Tibial nerve (tissue), 4 donors: ENCODE results near the gene PHACTR1. TPM values are rescaled to one million over a fixed set of nuclear protein-coding genes. Genes with fewer than 3 reads are reported as not detected.

Experiments
- DNase-seq, 2 donors: peaks; one replicate each; pipeline ENCODE4 v3.0.0-alpha.2; 2019; ENCODE audit warnings: low spot score in 2 of 2
- H3K27ac ChIP-seq, 4 donors: fragments of 200-600 bp; sonication (generic) in 3 of 4; one replicate each; pipeline ENCODE4 v1.5.1; 2017 to 2019; ENCODE audit warnings: mild to moderate bottlenecking in 1 of 4
- H3K27me3 ChIP-seq, 2 donors: fragments of 200-600 bp; sonication (generic) in 1 of 2; one replicate each; pipeline versions ENCODE4 v1.5.1 to v1.6.0; 2017 to 2019
- H3K36me3 ChIP-seq, 3 donors: fragments of 200-600 bp; sonication (generic); one replicate each; pipeline ENCODE4 v1.5.1; 2018 to 2019
- H3K4me1 ChIP-seq, 4 donors: fragments of 200-600 bp; sonication (generic) in 3 of 4; one replicate each; pipeline ENCODE4 v1.5.1; 2017 to 2019
- H3K4me3 ChIP-seq, 4 donors: fragments of 200-600 bp; sonication (generic) in 3 of 4; one replicate each; pipeline ENCODE4 v1.5.1; 2017 to 2019; ENCODE audit warnings: mild to moderate bottlenecking in 1 of 4, moderate library complexity in 1 of 4
- H3K9me3 ChIP-seq, 4 donors: fragments of 200-600 bp; sonication (generic) in 3 of 4; one replicate each; pipeline ENCODE4 v1.5.1; 2017 to 2019
- EP300 ChIP-seq, 2 donors: sonication (generic); formaldehyde crosslinking; IDR thresholded peaks; one replicate each; pipeline ENCODE4 v1.6.1; 2017; ENCODE audit warnings: antibody characterized with exemption in 2 of 2, mild to moderate bottlenecking in 1 of 2
- POLR2A ChIP-seq, 2 donors: fragments of 450-650 bp; IDR thresholded peaks; one replicate each; pipeline ENCODE4 v1.6.1; 2017; ENCODE audit warnings: antibody characterized with exemption in 2 of 2, mild to moderate bottlenecking in 2 of 2, moderate library complexity in 2 of 2
- WGBS, 2 donors: methylation state at CpG; one replicate each; pipeline ENCODE4 v1.1.5; 2018; 5-methylcytosine and 5-hydroxymethylcytosine counted together
- total RNA-seq, 4 donors: library from RNA; depleted of rRNA; stranded (reverse); fragments of >200 nt; gene quantifications; one replicate each; pipeline ENCODE4 v1.1.0, GENCODE V29; 2016
- TF ChIP-seq, protein P1 (sequence below), 5 experiments: fragments of 200-600 bp in 3 of 5; fragments of 450-650 bp in 2 of 5; sonication (generic) in 3 of 5; IDR thresholded peaks; one replicate each; pipeline ENCODE4 v1.5.1; 2016 to 2019; ENCODE audit warnings: antibody characterized with exemption in 5 of 5, mild to moderate bottlenecking in 3 of 5, moderate library complexity in 2 of 5

Gene PHACTR1
- total RNA-seq, 4 donors from 2014 or later = 1.5 to 2.7 (median 1.6) TPM

DNA sequence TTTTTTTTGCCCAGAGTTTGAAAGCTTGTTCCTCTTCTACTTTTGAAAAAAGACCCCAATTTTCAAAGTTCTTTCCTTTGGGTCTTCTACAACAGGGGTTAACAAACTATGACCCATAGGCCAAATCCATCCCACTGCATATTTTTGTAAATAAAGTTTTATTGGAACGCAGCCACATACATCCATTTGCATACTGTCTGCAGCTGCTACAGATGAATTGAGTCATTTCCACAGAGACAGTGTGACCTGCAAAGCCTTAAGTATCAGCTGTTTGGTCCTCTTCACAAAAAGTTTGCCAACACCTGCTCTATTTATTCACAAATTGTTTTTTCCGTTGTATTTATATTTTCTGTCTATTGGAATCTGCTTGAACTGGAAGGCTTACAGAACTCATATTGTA is 422.6 kb downstream of the PHACTR1 start:
- TF ChIP-seq, protein P1, sequence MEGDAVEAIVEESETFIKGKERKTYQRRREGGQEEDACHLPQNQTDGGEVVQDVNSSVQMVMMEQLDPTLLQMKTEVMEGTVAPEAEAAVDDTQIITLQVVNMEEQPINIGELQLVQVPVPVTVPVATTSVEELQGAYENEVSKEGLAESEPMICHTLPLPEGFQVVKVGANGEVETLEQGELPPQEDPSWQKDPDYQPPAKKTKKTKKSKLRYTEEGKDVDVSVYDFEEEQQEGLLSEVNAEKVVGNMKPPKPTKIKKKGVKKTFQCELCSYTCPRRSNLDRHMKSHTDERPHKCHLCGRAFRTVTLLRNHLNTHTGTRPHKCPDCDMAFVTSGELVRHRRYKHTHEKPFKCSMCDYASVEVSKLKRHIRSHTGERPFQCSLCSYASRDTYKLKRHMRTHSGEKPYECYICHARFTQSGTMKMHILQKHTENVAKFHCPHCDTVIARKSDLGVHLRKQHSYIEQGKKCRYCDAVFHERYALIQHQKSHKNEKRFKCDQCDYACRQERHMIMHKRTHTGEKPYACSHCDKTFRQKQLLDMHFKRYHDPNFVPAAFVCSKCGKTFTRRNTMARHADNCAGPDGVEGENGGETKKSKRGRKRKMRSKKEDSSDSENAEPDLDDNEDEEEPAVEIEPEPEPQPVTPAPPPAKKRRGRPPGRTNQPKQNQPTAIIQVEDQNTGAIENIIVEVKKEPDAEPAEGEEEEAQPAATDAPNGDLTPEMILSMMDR (IDR thresholded peaks at IDR 0.05) = no peak
- TF ChIP-seq EP300 (IDR thresholded peaks at IDR 0.05) = no peak
- TF ChIP-seq POLR2A (IDR thresholded peaks at IDR 0.05) = no peak
- H3K4me3 ChIP-seq = no peak overlapping the region
- no peaks in the 10 kb centered on the region for H3K27me3 ChIP-seq
- WGBS, 2 donors = 42 to 60% methylated on average over 2 of the region's 2 CpGs
- H3K9me3 ChIP-seq = no peaks in the 10 kb centered on the region
- no peaks in the 10 kb centered on the region for H3K4me1 ChIP-seq
- no peaks in the 10 kb centered on the region for H3K36me3 ChIP-seq
- H3K27ac ChIP-seq = no peak overlapping the region
- DNase-seq = no peak

DNA sequence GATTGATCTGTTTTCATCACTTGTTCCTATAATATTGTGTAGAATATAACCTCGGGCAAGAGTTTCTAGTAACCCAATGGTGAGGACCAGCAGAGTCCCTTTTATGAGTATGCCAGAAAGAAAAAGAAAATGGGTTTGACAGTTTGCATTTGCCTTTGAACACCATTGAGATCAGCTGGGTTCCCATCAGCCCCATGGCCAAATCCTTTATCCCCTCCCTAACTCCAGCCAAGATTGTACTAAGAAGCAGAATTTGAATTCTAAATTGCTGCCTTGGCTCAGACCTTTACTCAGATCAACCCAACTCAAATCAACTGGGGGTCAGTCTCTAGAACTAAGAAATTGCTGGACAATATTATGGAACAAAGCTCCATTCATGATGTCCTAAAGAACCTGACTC is 424.4 kb downstream of the PHACTR1 start:
- no peak for DNase-seq
- no peaks in the 10 kb centered on the region for H3K27me3 ChIP-seq
- H3K9me3 ChIP-seq = no peaks in the 10 kb centered on the region
- H3K4me3 ChIP-seq = no peak overlapping the region
- 91 to 95% methylated on average over 1 of the region's 1 CpG for WGBS, 2 donors
- H3K36me3 ChIP-seq = no peaks in the 10 kb centered on the region
- no peaks in the 10 kb centered on the region for H3K4me1 ChIP-seq
- no peak for TF ChIP-seq EP300 (IDR thresholded peaks at IDR 0.05)
- TF ChIP-seq, protein P1 (IDR thresholded peaks at IDR 0.05) = no peak
- H3K27ac ChIP-seq = no peak overlapping the region

DNA sequence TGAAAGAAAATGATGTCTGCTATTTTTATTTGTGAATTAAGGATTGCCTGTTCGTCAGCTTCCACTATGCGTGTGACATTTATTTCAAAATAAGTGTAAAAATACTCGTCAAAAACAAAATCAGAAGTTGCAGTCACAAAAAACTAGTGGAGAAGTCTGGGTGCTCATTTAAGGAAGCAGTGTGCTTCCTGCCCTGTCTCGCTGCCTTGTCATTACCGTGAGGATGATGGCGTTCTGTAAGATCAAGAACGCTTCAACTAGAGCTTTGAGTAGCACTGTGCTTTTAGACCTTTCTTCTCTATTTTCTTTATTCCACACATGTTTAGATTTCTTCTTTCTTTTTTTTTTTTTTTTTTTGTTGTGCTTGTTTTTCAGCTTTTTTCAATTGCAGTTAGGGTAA is 424.8 kb downstream of the PHACTR1 start:
- TF ChIP-seq, protein P1 (IDR thresholded peaks at IDR 0.05) = no peak
- TF ChIP-seq EP300 (IDR thresholded peaks at IDR 0.05) (no peak), POLR2A (IDR thresholded peaks at IDR 0.05) (no peak)
- H3K4me3 ChIP-seq = no peak overlapping the region
- H3K4me1 ChIP-seq = no peaks in the 10 kb centered on the region
- H3K27me3 ChIP-seq = no peaks in the 10 kb centered on the region
- WGBS, 2 donors = 54 to 74% methylated on average over 7 of the region's 7 CpGs
- no peaks in the 10 kb centered on the region for H3K9me3 ChIP-seq
- H3K36me3 ChIP-seq = no peaks in the 10 kb centered on the region
- DNase-seq = no peak
- H3K27ac ChIP-seq = no peak overlapping the region

DNA sequence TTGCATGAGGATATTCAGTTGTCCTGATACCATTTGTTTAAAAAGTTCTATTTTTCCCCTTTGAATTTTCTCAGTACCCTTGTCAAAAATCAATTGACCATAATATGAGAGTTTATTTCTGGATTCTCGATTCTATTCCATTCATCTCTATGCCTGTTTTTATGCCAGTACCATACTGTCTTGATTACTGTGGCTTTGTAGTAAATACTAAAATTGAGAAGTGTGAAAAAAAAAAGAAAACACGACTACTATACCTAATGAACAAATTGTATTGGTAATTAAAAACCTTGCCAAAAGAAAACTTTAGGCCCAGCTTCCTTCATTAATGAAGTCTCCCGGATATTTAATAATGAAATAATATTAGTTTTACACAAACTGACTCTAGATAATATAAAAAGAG is 426.0 kb downstream of the PHACTR1 start:
- no peak for DNase-seq
- H3K9me3 ChIP-seq = no peaks in the 10 kb centered on the region
- WGBS, 2 donors = 89 to 92% methylated on average over 3 of the region's 3 CpGs
- H3K4me3 ChIP-seq = no peak overlapping the region
- H3K4me1 ChIP-seq = peaks cover 0 to 5% (median 0%) of the 10 kb centered on the region in 4 donors
- no peak overlapping the region for H3K27ac ChIP-seq
- no peak for TF ChIP-seq POLR2A (IDR thresholded peaks at IDR 0.05)
- TF ChIP-seq, protein P1 (IDR thresholded peaks at IDR 0.05) = no peak
- H3K36me3 ChIP-seq = no peaks in the 10 kb centered on the region
- H3K27me3 ChIP-seq = no peaks in the 10 kb centered on the region

DNA sequence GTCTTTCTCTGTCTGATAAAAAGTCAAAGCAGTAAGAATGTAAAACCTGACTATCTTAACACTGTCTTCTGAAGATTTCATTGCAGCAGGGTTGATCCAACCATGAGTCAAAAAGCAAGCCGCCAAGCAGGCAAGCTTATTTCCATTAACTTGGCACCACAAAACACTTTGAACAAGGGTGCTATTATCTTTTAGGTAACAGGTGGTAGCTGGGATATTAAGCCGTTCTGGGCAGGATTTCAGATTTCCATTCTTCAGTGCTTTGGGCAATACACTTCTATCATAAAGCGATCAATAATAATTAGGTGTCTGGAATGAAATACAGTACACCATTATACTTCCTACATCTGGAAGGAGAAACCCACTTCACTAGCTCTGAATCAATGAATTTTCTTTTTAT is 429.9 kb downstream of the PHACTR1 start:
- WGBS, 2 donors = 82 to 86% methylated on average over 3 of the region's 3 CpGs
- H3K27me3 ChIP-seq = no peaks in the 10 kb centered on the region
- no peak for TF ChIP-seq EP300 (IDR thresholded peaks at IDR 0.05)
- TF ChIP-seq, protein P1 (IDR thresholded peaks at IDR 0.05) = no peak
- TF ChIP-seq POLR2A (IDR thresholded peaks at IDR 0.05) = no peak
- H3K36me3 ChIP-seq = no peaks in the 10 kb centered on the region
- H3K4me3 ChIP-seq = no peak overlapping the region
- H3K4me1 ChIP-seq = peaks cover 0 to 7% (median 0%) of the 10 kb centered on the region in 4 donors
- H3K27ac ChIP-seq = no peak overlapping the region
- no peaks in the 10 kb centered on the region for H3K9me3 ChIP-seq
- DNase-seq = no peak
